KMS-11 (cell line): ENCODE data around the gene AP3B1.

Source experiments
- H2AFZ ChIP-seq: fragments of 200-600 bp; sonication (generic); 2 replicates; pipeline ENCODE4 v1.6.1; 2016; ENCODE audit warnings: antibody characterized with exemption, mixed run types, low read depth
- H3K27ac ChIP-seq: fragments of 200-600 bp; sonication (generic); 2 replicates; pipeline ENCODE4 v1.6.1; 2016; ENCODE audit warnings: mild to moderate bottlenecking, mixed run types
- H3K27me3 ChIP-seq: fragments of 200-600 bp; sonication (generic); 2 replicates; pipeline ENCODE4 v1.6.1; 2017; ENCODE audit warnings: mild to moderate bottlenecking, low read depth, mixed run types, moderate library complexity; ENCODE audit not compliant: insufficient read depth
- H3K36me3 ChIP-seq: fragments of 200-600 bp; sonication (generic); 2 replicates; pipeline ENCODE4 v1.6.1; 2017; ENCODE audit warnings: mild to moderate bottlenecking, mixed run types; ENCODE audit not compliant: insufficient read depth
- H3K4me1 ChIP-seq: fragments of 200-600 bp; sonication (generic); 2 replicates; pipeline ENCODE4 v1.6.1; 2016; ENCODE audit warnings: mild to moderate bottlenecking, low read depth, mixed run types; ENCODE audit not compliant: poor library complexity, severe bottlenecking
- H3K4me2 ChIP-seq: fragments of 200-600 bp; sonication (generic); 2 replicates; pipeline ENCODE4 v1.7.0; 2016; ENCODE audit warnings: mild to moderate bottlenecking, mixed run types
- H3K4me3 ChIP-seq: fragments of 200-600 bp; sonication (generic); IDR thresholded peaks from 2 replicates; pipeline ENCODE4 v1.6.1; 2017; ENCODE audit warnings: low read depth, low read length, mixed read lengths; ENCODE audit not compliant: insufficient read depth
- H3K79me2 ChIP-seq: fragments of 200-600 bp; sonication (generic); 2 replicates; pipeline ENCODE4 v1.6.1; 2016; ENCODE audit warnings: low read depth, mixed run types; ENCODE audit not compliant: insufficient read depth
- H3K9ac ChIP-seq: fragments of 200-600 bp; sonication (generic); 2 replicates; pipeline ENCODE4 v1.6.1; 2016; ENCODE audit warnings: mild to moderate bottlenecking, mixed run types
- H4K20me1 ChIP-seq: fragments of 200-600 bp; sonication (generic); 2 replicates; pipeline ENCODE4 v1.6.1; 2016; ENCODE audit warnings: mild to moderate bottlenecking, mixed run types; ENCODE audit not compliant: insufficient read depth
- CTCF ChIP-seq: fragments of 200-600 bp; sonication (generic); conservative IDR thresholded peaks from 2 replicates; pipeline ENCODE4 v1.6.1; 2017; ENCODE audit warnings: low read depth, mild to moderate bottlenecking, antibody characterized with exemption, low read length, moderate library complexity, mixed read lengths

Gene AP3B1

GRCh38 chr5:78273436-78273835 is 21.1 kb downstream of the AP3B1 start:
- Histone ChIP-seq H3K4me2 (no peak overlapping the region), H4K20me1 (no peaks in the 10 kb centered on the region), H3K4me1 (no peaks in the 10 kb centered on the region), H3K27ac (no peak overlapping the region), H3K4me3 (no peak overlapping the region), H3K27me3 (no peaks in the 10 kb centered on the region), H3K36me3 (no peaks in the 10 kb centered on the region), H3K9ac (no peak overlapping the region), H3K79me2 (no peaks in the 10 kb centered on the region; the same call in 1 of the 2 replicates), H2AFZ (no peak overlapping the region)
- no peak for TF ChIP-seq CTCF

- Histone ChIP-seq H3K4me2 (no peak overlapping the region), H3K9ac (no peak overlapping the region), H3K79me2 (no peaks in the 10 kb centered on the region; the same call in 1 of the 2 replicates), H3K27me3 (no peaks in the 10 kb centered on the region), H3K4me3 (no peak overlapping the region), H4K20me1 (no peaks in the 10 kb centered on the region), H3K27ac (no peak overlapping the region), H3K4me1 (no peaks in the 10 kb centered on the region), H3K36me3 (no peaks in the 10 kb centered on the region), H2AFZ (no peak overlapping the region)
- TF ChIP-seq CTCF, result no peak
Measured at GRCh38 chr5:78271766-78272165, 22.7 kb downstream of the AP3B1 start.

GRCh38 chr5:78269088-78269703 is 25.3 kb downstream of the AP3B1 start:
- Histone ChIP-seq H3K4me3 (no peak overlapping the region), H3K79me2 (no peaks in the 10 kb centered on the region), H3K27me3 (no peaks in the 10 kb centered on the region), H2AFZ (no peak overlapping the region), H3K4me2 (no peak overlapping the region), H4K20me1 (no peaks in the 10 kb centered on the region), H3K36me3 (no peaks in the 10 kb centered on the region), H3K9ac (no peak overlapping the region), H3K4me1 (no peaks in the 10 kb centered on the region), H3K27ac (no peak overlapping the region)
- TF ChIP-seq CTCF, result peak; percentile 76

GRCh38 chr5:78268356-78268755 is 26.1 kb downstream of the AP3B1 start:
- H3K27ac ChIP-seq, result no peak overlapping the region
- H3K4me2 ChIP-seq, result no peak overlapping the region

More at GRCh38 chr5:78268356-78268755, 26.1 kb downstream of the AP3B1 start:
- Histone ChIP-seq H4K20me1 (no peaks in the 10 kb centered on the region), H3K79me2 (no peaks in the 10 kb centered on the region), H3K27me3 (no peaks in the 10 kb centered on the region), H3K4me1 (no peaks in the 10 kb centered on the region), H3K36me3 (no peaks in the 10 kb centered on the region), H2AFZ (no peak overlapping the region), H3K9ac (no peak overlapping the region), H3K4me3 (no peak overlapping the region)
- TF ChIP-seq CTCF, result no peak
